Right cardiac atrium (tissue), 5 donors: ENCODE results near the gene PTPRQ. TPM values are rescaled to one million over a fixed set of nuclear protein-coding genes. Genes with fewer than 3 reads are reported as not detected.

ENCODE experiments used
- ATAC-seq, 2 donors: fragments of 200-7000 bp; cut with Tn5 transposase; one replicate each; pipeline versions ENCODE4 v1.8.0 to v1.9.1; 2020; ENCODE audit warnings: moderate library complexity in 2 of 2, mild to moderate bottlenecking in 1 of 2
- DNase-seq, 3 donors: peaks; one replicate each; pipeline ENCODE4 v3.0.0-alpha.2; 2020
- H3K27ac ChIP-seq: one replicate; pipeline ENCODE4 v1.5.1; 2013; ENCODE audit warnings: mild to moderate bottlenecking, low read length, control low read depth, moderate library complexity
- H3K27me3 ChIP-seq: one replicate; pipeline ENCODE4 v1.6.1; 2013; ENCODE audit not compliant: control insufficient read depth, insufficient read depth
- H3K4me1 ChIP-seq: one replicate; pipeline ENCODE4 v1.6.1; 2013; ENCODE audit warnings: low read length; ENCODE audit not compliant: control insufficient read depth, insufficient read depth
- H3K4me3 ChIP-seq: one replicate; pipeline ENCODE4 v1.5.1; 2013; ENCODE audit warnings: low read length, control low read depth
- H3K9me3 ChIP-seq: one replicate; pipeline ENCODE4 v1.6.1; 2013; ENCODE audit warnings: low read length; ENCODE audit not compliant: control insufficient read depth
- WGBS: extraction: QIAGEN DNeasy Blood & Tissue Kit; methylation state at CpG from one replicate; pipeline ENCODE4 v1.1.7; 2013; 5-methylcytosine and 5-hydroxymethylcytosine counted together
- intact Hi-C, 4 donors: fragments of 100-400 bp; cut with DNase I; formaldehyde crosslinking; loops; one replicate each; pipeline versions ENCODE4 v1.11.0 to v1.14.0; 2022 to 2023
- polyA plus RNA-seq: library from polyadenylated mRNA; stranded (reverse); fragments of 200-250 nt; gene quantifications from one replicate; pipeline ENCODE4 v1.2.3, GENCODE V29; 2013
- total RNA-seq, 4 donors: library from RNA; stranded (reverse); fragmentation: NEBNext Ultra II Directional; extraction: Animal tissue kit (Norgen Biotek cat#: 25700); gene quantifications; one replicate each; pipeline ENCODE4 v1.2.1, GENCODE V29; 2021
- donor health status: healthy with polysubstance abuse.
- donor health status: DM: no; HTN: yes; CAD: no.
- donor health status: DM: no; HTN: no; CAD: no.
- donor health status: DM: no; HTN: yes; CAD: no; lungs with severe emphysema.
- donor health status: DM: yes; HTN: yes; CAD: no.

The PTPRQ gene
- total and polyA plus RNA-seq, 5 donors: 0.52 to 18.0 (median 16.9) TPM

DNA sequence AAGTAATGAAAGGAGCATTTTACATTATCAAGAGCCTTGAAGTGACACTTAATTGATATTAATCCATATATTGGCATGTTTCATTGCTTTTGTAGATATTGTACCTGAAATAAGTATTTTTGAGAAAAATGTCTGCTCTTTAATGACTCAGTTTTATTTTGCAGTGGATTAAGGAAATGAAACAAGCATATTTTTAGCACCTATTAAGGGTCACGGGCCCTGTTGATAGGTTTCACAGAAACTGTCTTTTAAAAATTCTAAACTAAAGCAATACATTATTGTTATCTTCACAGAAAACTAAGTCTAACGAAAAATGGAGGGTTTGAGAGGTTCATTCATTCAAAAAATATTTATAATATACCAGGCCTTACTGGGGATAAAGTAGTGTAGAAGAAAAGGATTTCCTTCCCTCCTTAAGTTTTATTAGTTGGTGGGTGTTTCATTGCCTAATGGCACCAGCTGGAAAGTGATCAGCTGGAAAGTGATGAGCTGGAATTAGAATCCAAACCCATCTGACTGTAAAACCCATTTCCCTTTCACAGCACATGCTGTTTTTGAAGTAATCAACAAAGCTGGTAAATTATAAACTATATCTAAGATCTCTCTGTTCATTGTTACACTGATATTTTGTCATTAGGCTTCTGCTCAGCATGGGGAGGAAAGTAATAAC, 54.2 kb downstream of the PTPRQ start:
- no peak for DNase-seq
- ATAC-seq: no peak
- WGBS: 41% methylated on average over 2 of the region's 2 CpGs
- intact Hi-C loops: no loop called here
- Histone ChIP-seq H3K4me1 (no peaks in the 10 kb centered on the region), H3K27ac (no peak overlapping the region), H3K9me3 (no peaks in the 10 kb centered on the region), H3K4me3 (no peak overlapping the region), H3K27me3 (no peaks in the 10 kb centered on the region)

DNA sequence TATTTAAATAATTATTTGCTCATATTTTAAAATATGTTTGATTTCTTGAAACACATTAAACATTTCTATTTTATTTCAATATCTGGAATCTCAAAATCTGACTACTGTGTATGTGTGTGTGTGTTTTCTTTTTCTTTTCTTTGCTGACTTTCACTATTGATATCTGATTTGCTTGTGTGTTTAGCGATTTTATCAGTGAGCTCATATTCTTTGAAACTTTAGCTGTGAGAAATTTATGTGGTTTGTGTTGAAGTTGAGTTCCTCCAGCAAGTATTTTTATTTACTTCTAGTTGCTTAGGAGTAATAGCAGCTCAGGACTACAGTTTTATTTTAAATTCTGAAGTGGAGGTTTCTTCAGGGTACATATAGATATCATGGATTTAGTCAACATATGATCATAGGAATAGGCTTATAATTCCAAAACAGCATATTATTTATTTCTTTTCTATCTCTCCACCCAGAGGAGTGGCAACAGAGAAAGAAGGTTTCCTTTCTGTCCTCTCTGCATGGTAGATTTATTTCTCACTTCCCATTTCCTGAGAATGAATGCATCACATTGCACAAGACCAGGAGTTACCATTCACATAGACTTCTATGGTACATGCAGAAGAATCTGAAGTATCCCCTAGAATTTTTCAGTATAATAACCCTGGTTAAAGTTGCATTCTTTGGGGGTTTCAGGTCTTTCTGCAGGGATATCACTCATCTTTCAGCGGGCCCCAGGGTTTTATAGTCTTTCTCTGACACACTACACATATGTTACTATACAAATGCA, 60.5 kb downstream of the PTPRQ start:
- no peak for ATAC-seq
- H3K4me1 ChIP-seq: no peaks in the 10 kb centered on the region
- H3K9me3 ChIP-seq: no peaks in the 10 kb centered on the region
- H3K27me3 ChIP-seq: no peaks in the 10 kb centered on the region
- intact Hi-C loops: no loop called here
- no peak overlapping the region for H3K4me3 ChIP-seq
- DNase-seq: no peak
- WGBS: 81% methylated on average over 2 of the region's 2 CpGs
- no peak overlapping the region for H3K27ac ChIP-seq

DNA sequence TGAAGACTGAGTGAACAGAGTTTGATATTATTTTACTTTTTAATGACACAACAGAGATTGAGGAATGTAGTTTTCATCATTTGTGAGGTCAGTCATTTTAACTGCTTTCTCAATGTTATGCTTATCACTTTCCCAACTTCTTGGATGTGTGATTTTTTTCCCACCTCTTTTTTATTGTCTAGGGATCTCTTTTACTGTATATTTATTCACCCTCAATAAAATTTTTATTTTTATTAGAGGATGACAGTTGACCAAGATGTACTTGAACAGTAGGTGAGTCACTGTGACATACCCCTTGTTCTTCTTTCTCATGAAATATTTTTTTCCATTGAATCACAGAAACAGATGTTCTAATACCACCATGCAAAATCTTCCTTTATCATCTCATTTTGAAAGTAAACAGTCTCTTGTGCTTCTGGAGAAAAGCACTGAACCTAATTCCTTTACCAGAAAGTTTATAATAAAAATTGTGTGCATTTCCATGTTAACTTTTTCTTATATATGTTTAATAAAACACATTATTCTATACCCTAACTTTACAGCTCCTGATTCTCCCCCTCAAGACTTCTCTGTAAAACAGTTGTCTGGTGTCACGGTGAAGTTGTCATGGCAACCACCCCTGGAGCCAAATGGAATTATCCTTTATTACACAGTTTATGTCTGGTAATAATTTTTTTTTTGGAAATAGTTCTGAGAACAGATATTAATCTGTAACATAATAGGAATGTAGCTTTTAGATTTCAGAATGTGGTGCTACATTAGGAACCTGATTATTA, 65.9 kb downstream of the PTPRQ start:
- Histone ChIP-seq H3K9me3 (no peaks in the 10 kb centered on the region), H3K27ac (no peak overlapping the region), H3K27me3 (no peaks in the 10 kb centered on the region), H3K4me3 (no peak overlapping the region), H3K4me1 (no peaks in the 10 kb centered on the region)
- ATAC-seq (no peak), DNase-seq (no peak)
- intact Hi-C loops: no loop called here
- WGBS: 43% methylated on average over 1 of the region's 1 CpG

DNA sequence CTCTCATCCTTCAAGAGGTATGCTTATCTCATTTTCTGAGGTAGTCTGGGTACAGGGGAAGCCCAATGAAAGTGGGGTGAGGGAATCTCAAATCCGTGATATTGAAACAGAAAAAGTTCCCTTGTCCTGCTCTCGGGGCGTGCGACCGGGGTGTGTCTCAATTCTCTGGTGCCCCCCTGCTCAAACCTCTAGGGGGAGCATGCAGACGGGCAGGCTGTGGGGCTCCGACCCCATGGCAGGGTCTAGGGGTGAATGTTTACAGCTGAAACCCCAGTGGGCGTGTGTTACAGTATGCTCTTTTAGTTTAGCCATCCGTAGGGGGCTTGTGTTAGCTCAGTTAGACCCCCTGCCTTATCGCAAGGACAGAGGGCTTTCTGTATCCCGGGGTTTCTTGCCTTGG, 68.7 kb downstream of the PTPRQ start:
- Histone ChIP-seq H3K9me3 (no peaks in the 10 kb centered on the region), H3K27ac (no peak overlapping the region), H3K4me1 (no peaks in the 10 kb centered on the region), H3K4me3 (no peak overlapping the region), H3K27me3 (no peaks in the 10 kb centered on the region)
- 43% methylated on average over 11 of the region's 11 CpGs for WGBS
- DNase-seq: no peak
- intact Hi-C loops: no loop called here
- no peak for ATAC-seq

DNA sequence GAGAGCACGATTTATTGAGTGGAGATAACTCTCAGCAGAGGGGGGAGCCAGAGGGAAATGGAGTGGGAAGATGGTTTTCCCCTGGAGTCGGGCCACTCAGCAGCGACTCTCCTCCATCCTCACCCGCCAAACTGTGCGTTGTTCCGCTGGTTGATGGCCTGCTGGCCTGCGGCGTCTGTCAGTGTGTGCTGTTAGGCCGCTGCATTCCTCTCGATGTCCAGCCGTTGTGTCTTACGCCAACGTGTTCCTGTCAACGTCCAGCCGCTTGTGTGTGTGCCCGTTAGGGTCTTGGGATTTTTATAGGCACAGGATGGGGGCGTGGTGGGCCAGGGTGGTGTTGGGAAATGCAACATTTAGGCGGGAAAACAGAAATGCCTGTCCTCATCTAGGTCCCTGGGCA, 69.2 kb downstream of the PTPRQ start:
- intact Hi-C loops: no loop called here
- 33% methylated on average over 18 of the region's 18 CpGs for WGBS
- no peaks in the 10 kb centered on the region for H3K27me3 ChIP-seq
- H3K27ac ChIP-seq: no peak overlapping the region
- peak; percentile 19 to 39 for ATAC-seq
- DNase-seq: peak in 2 of 3 donors; percentile 27 to 35
- no peaks in the 10 kb centered on the region for H3K4me1 ChIP-seq
- no peaks in the 10 kb centered on the region for H3K9me3 ChIP-seq
- no peak overlapping the region for H3K4me3 ChIP-seq

DNA sequence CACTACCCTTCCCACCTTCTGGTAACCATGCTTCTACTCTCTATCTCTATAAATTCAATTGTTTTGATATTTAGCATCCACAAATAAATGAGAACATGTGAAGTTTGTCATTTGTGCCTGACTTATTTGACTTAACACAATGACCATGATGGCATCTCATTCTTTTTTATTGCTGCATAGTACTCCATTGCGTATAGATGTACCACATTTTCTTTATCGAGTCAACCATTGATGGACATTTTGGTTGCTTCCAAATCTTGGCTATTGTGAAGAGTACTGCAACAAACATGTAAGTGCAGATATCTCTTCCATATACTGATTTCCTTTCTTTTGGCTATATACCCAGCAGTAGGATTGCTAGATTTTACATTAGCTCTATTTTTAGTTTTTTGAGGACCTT, 73.6 kb downstream of the PTPRQ start:
- DNase-seq: no peak

DNA sequence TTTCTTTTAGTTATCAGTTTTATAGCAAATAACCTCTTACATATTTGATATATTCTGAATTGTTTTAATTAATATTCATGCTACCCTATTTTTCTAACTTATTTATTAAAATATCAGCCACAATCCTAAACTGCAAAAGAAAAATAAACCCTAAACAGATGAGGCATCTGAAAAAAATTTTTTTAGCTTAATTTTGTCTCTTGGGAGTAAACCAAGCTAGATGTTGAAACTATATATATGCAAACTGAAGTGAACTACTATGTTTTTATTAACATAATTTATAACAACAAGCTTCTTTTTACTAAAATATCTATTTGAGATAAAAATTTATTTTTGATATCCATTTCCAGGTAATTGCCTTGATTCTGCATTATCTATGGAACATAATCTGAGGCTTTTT, 87.6 kb downstream of the PTPRQ start:
- H3K27me3 ChIP-seq: no peaks in the 10 kb centered on the region
- no peak for ATAC-seq
- no peaks in the 10 kb centered on the region for H3K9me3 ChIP-seq
- H3K4me3 ChIP-seq: no peak overlapping the region
- intact Hi-C loops: no loop called here
- H3K27ac ChIP-seq: no peak overlapping the region
- DNase-seq: no peak
- no peaks in the 10 kb centered on the region for H3K4me1 ChIP-seq

More for the DNA sequence above, 73.6 kb downstream of the PTPRQ start:
- Histone ChIP-seq H3K4me3 (no peak overlapping the region), H3K27ac (no peak overlapping the region), H3K9me3 (no peaks in the 10 kb centered on the region), H3K4me1 (no peaks in the 10 kb centered on the region), H3K27me3 (no peaks in the 10 kb centered on the region)
- 96% methylated on average over 2 of the region's 2 CpGs for WGBS
- no peak for ATAC-seq
- intact Hi-C loops: no loop called here

DNA sequence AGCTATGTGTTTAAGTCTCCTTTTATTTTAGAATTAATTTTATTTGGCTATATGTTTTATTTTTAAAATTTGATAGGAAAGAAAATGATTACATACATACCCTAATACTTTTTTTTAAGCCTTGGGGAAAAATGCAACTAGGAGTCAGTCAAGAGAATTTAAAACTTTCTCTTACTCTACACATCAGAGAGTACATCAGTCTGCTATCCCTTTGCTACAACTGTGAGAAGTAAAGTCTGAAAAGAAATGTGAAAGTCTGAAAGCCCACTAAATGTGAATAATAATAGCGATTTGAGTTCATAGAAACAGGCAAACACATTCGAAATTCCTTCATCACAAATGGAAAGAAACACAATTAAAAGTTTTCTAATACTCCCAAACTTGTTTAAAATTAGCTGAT, 95.0 kb downstream of the PTPRQ start:
- ATAC-seq (no peak), DNase-seq (no peak)
- H3K4me3 ChIP-seq: no peak overlapping the region
- WGBS: 56% methylated on average over 2 of the region's 2 CpGs
- no peaks in the 10 kb centered on the region for H3K4me1 ChIP-seq
- H3K27ac ChIP-seq: no peak overlapping the region
- no peaks in the 10 kb centered on the region for H3K9me3 ChIP-seq
- intact Hi-C loops: no loop called here
- no peaks in the 10 kb centered on the region for H3K27me3 ChIP-seq

DNA sequence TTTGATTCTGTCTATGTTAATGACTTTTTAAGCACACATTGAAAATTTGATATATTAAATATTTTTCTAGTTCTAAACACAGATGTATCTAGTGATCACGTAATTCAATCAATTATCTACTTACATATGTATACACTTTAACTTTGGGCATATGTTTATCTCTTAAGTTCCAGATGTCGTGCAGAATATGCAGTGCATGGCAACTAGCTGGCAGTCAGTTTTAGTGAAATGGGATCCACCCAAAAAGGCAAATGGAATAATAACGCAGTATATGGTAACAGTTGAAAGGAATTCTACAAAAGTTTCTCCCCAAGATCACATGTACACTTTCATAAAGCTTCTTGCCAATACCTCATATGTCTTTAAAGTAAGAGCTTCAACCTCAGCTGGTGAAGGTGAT, 105.3 kb downstream of the PTPRQ start:
- ATAC-seq (no peak), DNase-seq (no peak)
- no peak overlapping the region for H3K4me3 ChIP-seq
- whole genome bisulfite sequencing: 88% methylated on average over 3 of the region's 3 CpGs
- H3K9me3 ChIP-seq: no peaks in the 10 kb centered on the region
- no peaks in the 10 kb centered on the region for H3K4me1 ChIP-seq
- intact Hi-C loops: no loop called here
- H3K27ac ChIP-seq: no peak overlapping the region
- no peaks in the 10 kb centered on the region for H3K27me3 ChIP-seq

DNA sequence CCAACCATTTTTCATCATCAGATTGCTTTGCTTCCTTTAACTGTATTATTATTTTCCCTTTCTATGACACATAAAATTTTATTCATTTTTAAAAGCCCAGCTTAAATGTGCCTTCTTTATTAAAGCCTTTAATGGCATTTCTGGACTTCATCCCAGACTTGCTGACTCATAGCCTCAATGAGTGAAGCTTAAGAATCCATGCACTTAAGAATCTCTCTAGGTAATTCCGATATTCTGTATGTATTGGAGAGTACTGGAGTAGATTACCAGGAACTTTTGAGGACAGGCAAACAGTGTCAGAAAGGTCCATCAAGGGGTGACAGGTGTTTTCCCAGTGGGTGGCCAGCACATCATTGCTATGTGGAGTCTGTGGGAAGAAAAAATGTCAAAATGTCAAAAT, 107.9 kb downstream of the PTPRQ start:
- intact Hi-C loops: no loop called here
- Histone ChIP-seq H3K27me3 (no peaks in the 10 kb centered on the region), H3K4me3 (no peak overlapping the region), H3K9me3 (no peaks in the 10 kb centered on the region), H3K27ac (no peak overlapping the region), H3K4me1 (no peaks in the 10 kb centered on the region)
- ATAC-seq (no peak), DNase-seq (no peak)
- WGBS: 41% methylated on average over 1 of the region's 1 CpG

DNA sequence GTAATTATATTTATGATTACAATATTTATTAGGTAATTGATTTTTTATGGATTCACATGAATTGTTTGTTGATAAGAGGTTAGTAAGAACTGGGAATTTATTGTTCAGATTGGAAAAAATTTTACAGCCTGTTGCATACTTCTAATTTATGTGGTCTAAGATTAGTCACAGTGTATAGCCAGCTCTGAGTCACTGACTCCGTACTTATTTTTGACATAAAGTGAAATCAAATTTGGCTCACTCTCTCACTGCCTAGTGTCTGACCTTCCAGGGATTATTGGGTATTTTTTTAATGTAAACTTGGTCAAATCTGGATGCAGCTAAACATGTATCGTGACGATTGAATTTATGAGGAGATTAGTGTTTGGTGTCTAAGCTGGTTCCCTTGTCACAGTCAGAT, 109.3 kb downstream of the PTPRQ start:
- no peaks in the 10 kb centered on the region for H3K27me3 ChIP-seq
- WGBS: 55% methylated on average over 3 of the region's 3 CpGs
- H3K27ac ChIP-seq: no peak overlapping the region
- no peak for DNase-seq
- no peak for ATAC-seq
- H3K4me3 ChIP-seq: no peak overlapping the region
- no peaks in the 10 kb centered on the region for H3K4me1 ChIP-seq
- intact Hi-C loops: no loop called here
- no peaks in the 10 kb centered on the region for H3K9me3 ChIP-seq
